T-helper 2 cell treated with Interferon-gamma antibody and Interleukin-4, amounts not matched to agents 100 ng/mL and 5 ng/mL, for 36 hours (primary cell): ENCODE data around the gene SFXN3. TPM values are rescaled to one million over a fixed set of nuclear protein-coding genes. Genes with fewer than 3 reads are reported as not detected.

Experiments
- intact Hi-C: fragments of 100-400 bp; cut with micrococcal nuclease; formaldehyde crosslinking; loops from one replicate; pipeline ENCODE4 v1.15.1; 2023
- total RNA-seq: library from RNA; stranded (reverse); gene quantifications from 2 replicates; pipeline ENCODE4 v1.2.3, GENCODE V29; 2022

SFXN3 gene
- total RNA-seq, 1 donor from 2014 or later = 29.2 TPM

- intact Hi-C loops = loop anchor here (1.0 kb wide), 1 partner anchor 14 kb away; the partner anchor contains the start of gene LZTS2
Measured at GRCh38 chr10:101013365-101013825, 17.6 kb upstream of the SFXN3 start.

GRCh38 chr10:101014230-101014884 lies 16.7 kb upstream of the SFXN3 start:
- intact Hi-C loops = loop anchor here (1.0 kb wide), 1 partner anchor 45 kb away; the partner anchor contains the start of gene SEMA4G

- intact Hi-C loops = loop anchor here (1.0 kb wide), 1 partner anchor 46 kb away; the partner anchor contains the start of gene SEMA4G
Measured at GRCh38 chr10:101014966-101015581, 16.0 kb upstream of the SFXN3 start.

- intact Hi-C loops = no loop called here
Measured at GRCh38 chr10:101015582-101015973, 15.5 kb upstream of the SFXN3 start.

- intact Hi-C loops = no loop called here
Measured at GRCh38 chr10:101016814-101017213, 14.2 kb upstream of the SFXN3 start.

GRCh38 chr10:101018118-101018599 lies 12.9 kb upstream of the SFXN3 start:
- intact Hi-C loops = loop anchor here (2.0 kb wide), 1 partner anchor 15 kb away; no protein-coding TSS in a partner anchor

- intact Hi-C loops = loop anchor here (2.0 kb wide), 1 partner anchor 14 kb away; no protein-coding TSS in a partner anchor
Measured at GRCh38 chr10:101018600-101019439, 12.2 kb upstream of the SFXN3 start.

GRCh38 chr10:101019440-101019703 lies 11.7 kb upstream of the SFXN3 start:
- intact Hi-C loops = loop anchor here (2.0 kb wide), 1 partner anchor 13 kb away; no protein-coding TSS in a partner anchor

- intact Hi-C loops = no loop called here
Measured at GRCh38 chr10:101020427-101021075, 10.5 kb upstream of the SFXN3 start.

- intact Hi-C loops = no loop called here
Measured at GRCh38 chr10:101021239-101021638, 9.8 kb upstream of the SFXN3 start.

GRCh38 chr10:101021692-101022251 lies 9.3 kb upstream of the SFXN3 start:
- intact Hi-C loops = no loop called here

- intact Hi-C loops = no loop called here
Measured at GRCh38 chr10:101022967-101023705, 7.9 kb upstream of the SFXN3 start.

GRCh38 chr10:101027106-101027720 lies 3.8 kb upstream of the SFXN3 start:
- intact Hi-C loops = no loop called here

GRCh38 chr10:101028446-101029337 lies 2.3 kb upstream of the SFXN3 start:
- intact Hi-C loops = no loop called here

GRCh38 chr10:101029520-101030295 lies 1.3 kb upstream of the SFXN3 start:
- intact Hi-C loops = no loop called here

- intact Hi-C loops = loop anchor here (1.0 kb wide), 1 partner anchor 31 kb away; the partner anchor contains the start of gene LZTS2
Measured at GRCh38 chr10:101030496-101031127, 422 bp upstream of the SFXN3 start.
